Breast epithelium (tissue), 3 donors: Measurements from ENCODE around the gene HHLA2.

Experiments used
- CTCF ChIP-seq, 3 donors: fragments of 450-650 bp; IDR thresholded peaks; one replicate each; pipeline ENCODE4 v1.5.1; 2016 to 2017; ENCODE audit warnings: antibody characterized with exemption in 3 of 3, mild to moderate bottlenecking in 3 of 3, moderate library complexity in 3 of 3
- POLR2AphosphoS5 ChIP-seq, 3 donors: sonication (generic); formaldehyde crosslinking; IDR thresholded peaks; one replicate each; pipeline ENCODE4 v1.6.1; 2017; ENCODE audit warnings: antibody characterized with exemption in 3 of 3

GRCh38 chr3:108359011-108359410 is 62.7 kb downstream of the HHLA2 start:
- TF ChIP-seq CTCF (IDR thresholded peaks at IDR 0.05) (no peak), POLR2AphosphoS5 (IDR thresholded peaks at IDR 0.05) (no peak)
